ENCODE data around the gene CCDC154.

The CCDC154 gene

GRCh38 chr16:1413684-1414531 is 30.4 kb downstream of the CCDC154 start:
- DNase-seq = no peak

- DNase-seq = no peak
Observed at GRCh38 chr16:1412847-1413246, 31.5 kb downstream of the CCDC154 start.

GRCh38 chr16:1408171-1408837 is 36.1 kb downstream of the CCDC154 start:
- peak; percentile 50 for DNase-seq

GRCh38 chr16:1407753-1408152 is 36.6 kb downstream of the CCDC154 start:
- DNase-seq = no peak

- DNase-seq = no peak
Observed at GRCh38 chr16:1403733-1404132, 40.6 kb downstream of the CCDC154 start.

GRCh38 chr16:1403036-1403435 is 41.3 kb downstream of the CCDC154 start:
- DNase-seq = no peak

GRCh38 chr16:1401758-1402154 is 42.6 kb downstream of the CCDC154 start:
- DNase-seq = no peak

- DNase-seq = no peak
Observed at GRCh38 chr16:1401061-1401757, 43.1 kb downstream of the CCDC154 start.

GRCh38 chr16:1398826-1399581 is 45.4 kb downstream of the CCDC154 start:
- DNase-seq = no peak

- DNase-seq = no peak
Observed at GRCh38 chr16:1398351-1398750, 46.0 kb downstream of the CCDC154 start.

GRCh38 chr16:1397779-1398178 is 46.6 kb downstream of the CCDC154 start:
- DNase-seq = no peak

- DNase-seq = no peak
Observed at GRCh38 chr16:1395444-1396031, 48.8 kb downstream of the CCDC154 start.

- no peak for DNase-seq
Observed at GRCh38 chr16:1394367-1394951, 49.9 kb downstream of the CCDC154 start.

- DNase-seq = no peak
Observed at GRCh38 chr16:1393613-1394176, 50.7 kb downstream of the CCDC154 start.

GRCh38 chr16:1392826-1393225 is 51.5 kb downstream of the CCDC154 start:
- no peak for DNase-seq

- DNase-seq = no peak
Observed at GRCh38 chr16:1390239-1390779, 54.0 kb downstream of the CCDC154 start.

GRCh38 chr16:1389762-1390161 is 54.6 kb downstream of the CCDC154 start:
- no peak for DNase-seq

- no peak for DNase-seq
Observed at GRCh38 chr16:1387331-1387730, 57.0 kb downstream of the CCDC154 start.

- no peak for DNase-seq
Observed at GRCh38 chr16:1385232-1385631, 59.1 kb downstream of the CCDC154 start.
